D341Med (cell line): ENCODE results near the gene H6PD.

Source experiments
- DNase-seq: peaks from one replicate; pipeline ENCODE4 v3.0.0; 2012; ENCODE audit warnings: low spot score

Gene H6PD

DNA sequence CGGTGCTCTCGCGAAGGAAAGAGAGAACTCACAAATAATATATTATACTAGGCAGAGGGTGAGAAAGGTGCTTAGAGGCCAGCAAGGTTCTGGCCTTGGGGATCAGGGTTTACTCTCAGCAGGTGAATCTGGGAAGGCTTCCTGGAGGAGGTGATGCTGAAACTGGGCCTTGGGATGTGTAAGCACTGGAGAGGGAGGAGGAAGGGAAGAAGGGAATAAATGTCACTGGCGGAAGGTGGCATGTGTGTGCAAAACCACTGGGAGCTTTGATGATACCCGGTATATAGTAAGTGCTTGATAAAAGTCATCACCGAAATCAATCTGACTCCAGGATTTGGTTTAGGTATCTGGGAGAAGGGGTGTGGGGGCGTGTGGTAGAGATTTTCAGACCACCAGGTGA is 82.5 kb downstream of the H6PD start:
- no peak for DNase-seq

GRCh38 chr1:9317591-9318417 is 83.2 kb downstream of the H6PD start:
- DNase-seq: no peak

DNA sequence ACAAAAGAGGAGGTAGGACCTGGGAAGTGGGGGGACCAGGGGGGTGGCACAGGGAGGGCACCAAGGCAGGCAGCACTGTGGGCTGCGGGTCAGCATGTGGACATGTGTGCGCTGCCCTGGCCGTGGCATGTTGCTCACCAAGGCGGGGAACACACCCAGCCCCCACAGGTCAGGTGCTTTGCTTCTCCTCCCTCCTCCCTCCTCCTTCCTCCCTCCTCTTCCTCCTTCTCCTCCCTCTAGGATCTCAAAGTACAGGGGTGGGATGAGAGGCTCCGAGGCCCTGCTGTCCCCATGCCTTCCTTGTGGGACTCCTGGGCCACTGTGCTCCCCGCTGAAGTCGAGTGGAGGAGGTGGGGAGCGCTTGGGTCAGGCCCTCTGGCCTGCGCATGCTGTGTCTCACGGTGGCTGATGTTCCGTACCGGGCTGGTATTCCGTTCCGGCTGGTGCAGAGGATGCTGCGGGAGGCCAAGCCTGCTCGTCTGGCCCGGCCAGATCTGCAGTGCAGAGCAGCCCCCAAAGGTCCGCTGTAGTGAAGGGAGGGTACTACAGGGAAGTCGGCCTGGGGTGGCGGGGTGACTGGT is 84.7 kb downstream of the H6PD start:
- no peak for DNase-seq

DNA sequence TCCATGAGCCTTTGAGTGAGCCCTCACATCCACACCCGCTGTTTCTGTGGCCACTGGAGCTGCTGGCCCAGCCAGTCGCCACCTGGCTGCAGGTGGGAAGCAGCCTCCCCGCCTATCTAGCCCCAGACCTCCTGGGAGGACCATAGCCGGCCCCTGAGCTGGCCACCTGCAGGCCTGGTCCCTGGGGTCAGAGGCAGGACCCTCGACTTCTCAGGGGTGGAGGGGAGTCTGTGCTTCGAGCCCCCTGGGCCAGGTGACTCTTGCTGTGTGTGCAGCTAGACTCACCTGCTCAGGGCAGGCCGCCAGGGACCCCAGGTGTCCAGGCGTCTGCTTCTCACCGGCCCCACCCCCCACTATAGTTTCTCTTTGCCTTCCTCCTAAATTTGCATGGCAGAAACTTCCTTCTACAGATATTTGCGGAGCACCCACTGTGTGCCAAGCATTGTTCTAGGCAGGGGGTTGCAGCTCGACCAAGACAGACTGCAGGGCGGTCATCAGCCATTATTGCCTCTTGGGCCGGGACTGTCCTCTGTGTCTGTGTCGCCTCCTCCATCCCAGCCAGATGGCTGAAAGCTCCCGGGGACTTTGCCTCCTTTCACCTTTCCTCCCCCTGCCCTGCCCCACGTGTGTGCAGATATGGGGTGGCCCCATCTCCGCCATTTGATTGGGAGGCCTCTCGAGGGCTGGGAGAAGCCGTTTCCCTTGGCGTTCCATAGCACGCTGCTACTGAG is 85.4 kb downstream of the H6PD start:
- DNase-seq: no peak
